CD4-positive, CD25-positive, alpha-beta regulatory T cell (primary cell): ENCODE measurements around the gene SIRT2. TPM values are rescaled to one million over a fixed set of nuclear protein-coding genes. Genes with fewer than 3 reads are reported as not detected.
"Not testable (repeated sequence)": the region's sequence is repeated elsewhere in the genome, so short reads cannot be mapped to it uniquely, and the experiment has no call there.

Experiments used
- ATAC-seq, 2 donors: fragments of 150-1000 bp; cut with Tn5 transposase; one replicate each; pipeline ENCODE4 v1.10.0; 2021; ENCODE audit warnings: low read depth in 2 of 2, moderate number of reproducible peaks in 2 of 2, moderate library complexity in 1 of 2
- DNase-seq, 3 donors: peaks; one replicate each; pipeline versions ENCODE4 v3.0.0 to v3.0.0-alpha.2; 2012 to 2022; ENCODE audit warnings: mixed read lengths in 1 of 3
- H3K27ac ChIP-seq: one replicate; pipeline ENCODE4 v1.7.0; 2013; ENCODE audit warnings: mild to moderate bottlenecking, low read length; ENCODE audit not compliant: insufficient read depth, poor library complexity, severe bottlenecking
- H3K27me3 ChIP-seq: one replicate; pipeline ENCODE4 v1.7.0; 2013; ENCODE audit warnings: low read length; ENCODE audit not compliant: control insufficient read depth, insufficient read depth
- H3K36me3 ChIP-seq: one replicate; pipeline ENCODE4 v1.7.0; 2013; ENCODE audit warnings: mild to moderate bottlenecking, low read length, moderate library complexity; ENCODE audit not compliant: control insufficient read depth, insufficient read depth
- H3K4me1 ChIP-seq: 2 replicates; pipeline ENCODE4 v1.7.0; 2013; ENCODE audit warnings: mild to moderate bottlenecking, low read length; ENCODE audit not compliant: insufficient read depth, control insufficient read depth, poor library complexity, severe bottlenecking
- H3K4me3 ChIP-seq: one replicate; pipeline ENCODE4 v1.7.0; 2013; ENCODE audit warnings: low read depth, mild to moderate bottlenecking, low read length, moderate library complexity
- H3K9me3 ChIP-seq, 2 experiments: 1 replicate in 1 of 2; 2 replicates in 1 of 2; pipeline ENCODE4 v1.7.0; 2013; ENCODE audit warnings: low read length in 2 of 2, mild to moderate bottlenecking in 1 of 2, moderate library complexity in 1 of 2; ENCODE audit not compliant: control insufficient read depth in 2 of 2
- H3K27ac Mint-ChIP-seq, 3 donors: one replicate each; pipeline ENCODE4 v1.8.0; 2020 to 2022; ENCODE audit warnings: mild to moderate bottlenecking in 3 of 3, mixed read lengths in 3 of 3, moderate library complexity in 2 of 3
- H3K27me3 Mint-ChIP-seq: one replicate; pipeline ENCODE4 v1.8.0; 2022; ENCODE audit warnings: mild to moderate bottlenecking, mixed read lengths
- H3K36me3 Mint-ChIP-seq: one replicate; pipeline ENCODE4 v1.8.0; 2020; ENCODE audit warnings: mixed read lengths
- H3K4me1 Mint-ChIP-seq, 4 donors: one replicate each; pipeline ENCODE4 v1.8.0; 2020 to 2022; ENCODE audit warnings: mixed read lengths in 4 of 4, mild to moderate bottlenecking in 1 of 4
- H3K4me3 Mint-ChIP-seq, 4 donors: one replicate each; pipeline ENCODE4 v1.8.0; 2020 to 2022; ENCODE audit warnings: mild to moderate bottlenecking in 4 of 4, mixed read lengths in 4 of 4, moderate library complexity in 3 of 4
- H3K9me3 Mint-ChIP-seq, 7 donors: one replicate each; pipeline ENCODE4 v1.8.0; 2020 to 2022; ENCODE audit warnings: mixed read lengths in 7 of 7, mild to moderate bottlenecking in 3 of 7, moderate library complexity in 2 of 7
- polyA plus RNA-seq, 4 donors: library from polyadenylated mRNA; unstranded; fragments of 300-500 nt; fragmentation: Illumina TruSeq; gene quantifications; one replicate each; pipeline ENCODE4 v1.2.3, GENCODE V29; 2021
- total RNA-seq: library from RNA; stranded (reverse); gene quantifications from one replicate; pipeline ENCODE4 v1.2.3, GENCODE V29; 2022

The SIRT2 gene
- total and polyA plus RNA-seq, 5 donors from 2014 or later = 33.8 to 78.4 (median 49.0) TPM

DNA sequence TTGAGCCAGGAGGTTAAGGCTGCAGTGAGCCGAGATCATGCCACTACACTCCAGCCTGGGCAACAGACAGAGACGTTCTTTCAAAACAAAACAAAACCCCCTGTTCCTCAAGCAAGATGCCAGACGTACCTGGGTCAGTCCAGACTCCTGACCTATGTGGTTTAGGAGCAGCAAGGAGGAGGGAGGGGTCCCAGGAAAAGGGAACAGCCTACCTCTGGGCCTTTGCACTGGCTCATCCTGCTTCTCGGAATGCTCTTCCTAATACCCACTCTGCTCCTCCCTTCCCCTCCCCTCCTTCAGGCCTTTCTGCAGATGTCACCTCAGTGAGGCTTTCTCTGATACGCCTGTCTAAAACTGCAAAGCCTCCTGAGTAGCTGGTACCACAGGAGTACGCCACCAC lies 30.9 kb downstream of the SIRT2 start:
- H3K27ac ChIP-seq = peak overlapping the region; percentile 14
- H3K36me3 Mint-ChIP-seq = peaks cover 14% of the 10 kb centered on the region
- peaks cover 44% of the 10 kb centered on the region for H3K4me1 ChIP-seq
- H3K9me3 ChIP-seq = no peaks in the 10 kb centered on the region
- DNase-seq (no peak), ATAC-seq (no peak)
- peak overlapping the region in 2 of 3 donors; percentile 43 to 87 for H3K27ac Mint-ChIP-seq
- H3K4me3 Mint-ChIP-seq = peak overlapping the region; percentile 55 to 96 (median 90)
- H3K4me3 ChIP-seq = peak overlapping the region; percentile 24
- peaks cover 15 to 60% (median 28%) of the 10 kb centered on the region in 4 donors for H3K4me1 Mint-ChIP-seq
- peaks cover 20% of the 10 kb centered on the region for H3K36me3 ChIP-seq
- no peaks in the 10 kb centered on the region for H3K9me3 Mint-ChIP-seq
- no peaks in the 10 kb centered on the region for H3K27me3 Mint-ChIP-seq
- no peaks in the 10 kb centered on the region for H3K27me3 ChIP-seq

DNA sequence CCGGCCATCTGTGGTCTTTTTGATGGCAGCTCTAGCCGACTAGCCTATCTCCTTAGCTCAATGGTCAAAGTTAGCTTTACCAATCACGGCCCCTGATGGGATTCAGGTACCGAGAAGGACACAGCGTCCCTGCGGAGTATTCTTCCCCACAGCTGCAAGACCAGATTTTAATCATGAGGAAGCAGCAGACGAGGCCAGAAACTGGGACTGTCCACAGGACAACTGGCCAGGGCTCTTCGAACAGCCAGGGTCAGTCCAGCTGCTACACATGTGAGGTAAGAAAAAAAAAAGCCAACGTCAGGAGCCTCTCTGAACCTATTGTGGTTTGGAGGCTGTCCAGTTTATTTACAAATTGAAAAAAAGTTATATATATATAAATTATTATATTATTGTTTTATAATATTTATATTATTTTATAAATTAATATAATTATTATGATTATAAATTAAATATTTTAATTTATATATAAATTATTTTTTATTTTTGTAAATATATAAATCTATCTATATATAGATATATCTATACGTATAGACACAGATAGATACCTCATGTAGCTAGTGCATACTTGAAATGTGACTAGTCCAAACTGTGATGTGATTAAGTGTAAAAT lies 32.1 kb downstream of the SIRT2 start:
- Mint-ChIP-seq H3K36me3 (peaks cover 9% of the 10 kb centered on the region), H3K9me3 (no peaks in the 10 kb centered on the region), H3K27ac (no peak overlapping the region), H3K4me3 (peak overlapping the region in 1 of 4 donors; percentile 7), H3K4me1 (peaks cover 9 to 58% (median 28%) of the 10 kb centered on the region in 4 donors), H3K27me3 (no peaks in the 10 kb centered on the region)
- Histone ChIP-seq H3K27ac (no peak overlapping the region), H3K36me3 (peaks cover 14% of the 10 kb centered on the region), H3K27me3 (no peaks in the 10 kb centered on the region), H3K4me3 (no peak overlapping the region), H3K9me3 (no peaks in the 10 kb centered on the region), H3K4me1 (peaks cover 49% of the 10 kb centered on the region)
- DNase-seq = no peak
- no peak for ATAC-seq

DNA sequence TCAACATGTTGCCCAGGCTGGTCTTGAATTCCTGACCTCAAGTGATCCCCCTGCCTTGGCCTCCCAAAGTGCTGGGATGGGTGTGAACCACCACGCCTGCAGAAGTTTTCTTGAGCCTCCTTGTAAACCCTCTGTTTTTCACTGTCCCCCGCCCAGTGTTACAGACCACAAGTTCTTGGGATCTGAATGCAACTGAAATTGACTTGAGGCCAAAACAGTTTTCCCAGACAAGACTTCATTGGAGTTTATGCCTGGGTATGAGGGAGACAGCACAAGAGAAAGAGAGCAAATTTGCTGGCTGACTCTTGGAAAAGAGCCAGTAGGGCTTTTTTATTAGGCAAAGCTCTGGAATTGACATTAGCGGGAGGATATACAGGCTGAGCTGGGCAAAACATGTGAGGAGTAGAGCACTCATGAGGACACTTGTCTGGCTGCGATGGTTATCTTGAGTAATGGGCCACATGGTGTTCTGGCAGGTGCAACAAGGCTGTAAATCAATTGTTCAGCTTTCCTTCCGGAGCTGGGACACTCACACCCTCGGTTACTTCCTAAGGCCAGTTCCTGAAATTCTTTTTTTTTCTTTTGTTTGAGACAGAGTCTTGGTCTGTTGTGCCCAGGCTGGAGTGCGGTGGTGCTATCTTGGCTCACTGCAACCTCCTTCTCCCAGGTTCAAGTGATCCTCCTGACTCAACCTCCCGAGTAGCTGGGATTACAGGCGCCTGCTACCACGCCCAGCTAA lies 36.9 kb downstream of the SIRT2 start:
- H3K4me1 ChIP-seq = peaks cover 29% of the 10 kb centered on the region
- DNase-seq = no peak
- Mint-ChIP-seq H3K27ac (peak overlapping the region in 1 of 3 donors; percentile 52), H3K9me3 (no peaks in the 10 kb centered on the region), H3K4me1 (peaks cover 15 to 37% (median 26%) of the 10 kb centered on the region in 4 donors), H3K36me3 (peaks cover 9% of the 10 kb centered on the region), H3K4me3 (peak overlapping the region in 1 of 4 donors; percentile 63), H3K27me3 (peaks cover 6% of the 10 kb centered on the region)
- H3K4me3 ChIP-seq = no peak overlapping the region
- no peaks in the 10 kb centered on the region for H3K9me3 ChIP-seq
- ATAC-seq = no peak
- H3K36me3 ChIP-seq = peaks cover 3% of the 10 kb centered on the region
- no peaks in the 10 kb centered on the region for H3K27me3 ChIP-seq
- no peak overlapping the region for H3K27ac ChIP-seq

- H3K9me3 Mint-ChIP-seq = no peaks in the 10 kb centered on the region
- Histone ChIP-seq H3K4me3 (no peak overlapping the region), H3K4me1 (peaks cover 38% of the 10 kb centered on the region), H3K36me3 (no peaks in the 10 kb centered on the region), H3K27me3 (no peaks in the 10 kb centered on the region), H3K27ac (no peak overlapping the region), H3K9me3 (no peaks in the 10 kb centered on the region)
- peaks cover 15 to 46% (median 30%) of the 10 kb centered on the region in 4 donors for H3K4me1 Mint-ChIP-seq
- no peak overlapping the region for H3K27ac Mint-ChIP-seq
- no peak overlapping the region for H3K4me3 Mint-ChIP-seq
- DNase-seq (no peak), ATAC-seq (no peak)
- H3K36me3 Mint-ChIP-seq = peaks cover 9% of the 10 kb centered on the region
- peaks cover 6% of the 10 kb centered on the region for H3K27me3 Mint-ChIP-seq
These were observed 38.0 kb downstream of the SIRT2 start for GRCh38 chr19:38861368-38861767.

GRCh38 chr19:38859631-38860204 lies 39.7 kb downstream of the SIRT2 start:
- not testable (repeated sequence) for H3K4me3 Mint-ChIP-seq, H3K9me3 Mint-ChIP-seq, H3K4me3 ChIP-seq, H3K27me3 Mint-ChIP-seq, DNase-seq, H3K36me3 Mint-ChIP-seq, H3K9me3 ChIP-seq, ATAC-seq, H3K27me3 ChIP-seq, H3K36me3 ChIP-seq, H3K27ac Mint-ChIP-seq, H3K27ac ChIP-seq
- peaks cover 11 to 36% (median 21%) of the 10 kb centered on the region in 4 donors for H3K4me1 Mint-ChIP-seq
- H3K4me1 ChIP-seq = peaks cover 25% of the 10 kb centered on the region

- no peaks in the 10 kb centered on the region for H3K9me3 ChIP-seq
- peak overlapping the region in 3 of 4 donors; percentile 64 to 83 (median 73) for H3K4me3 Mint-ChIP-seq
- H3K36me3 ChIP-seq = no peaks in the 10 kb centered on the region
- peaks cover 6% of the 10 kb centered on the region for H3K27me3 Mint-ChIP-seq
- DNase-seq = no peak
- no peak for ATAC-seq
- peak overlapping the region; percentile 61 for H3K27ac ChIP-seq
- no peaks in the 10 kb centered on the region for H3K9me3 Mint-ChIP-seq
- H3K27ac Mint-ChIP-seq = peak overlapping the region in 2 of 3 donors; percentile 81 to 97
- H3K4me1 Mint-ChIP-seq = peaks cover 6 to 36% (median 17%) of the 10 kb centered on the region in 4 donors
- H3K4me1 ChIP-seq = peaks cover 21% of the 10 kb centered on the region
- no peak overlapping the region for H3K4me3 ChIP-seq
- no peaks in the 10 kb centered on the region for H3K36me3 Mint-ChIP-seq
- H3K27me3 ChIP-seq = no peaks in the 10 kb centered on the region
These were observed 42.6 kb downstream of the SIRT2 start for GRCh38 chr19:38856813-38857212.

- H3K4me1 Mint-ChIP-seq = peaks cover 1 to 42% (median 15%) of the 10 kb centered on the region in 4 donors
- H3K36me3 Mint-ChIP-seq = not testable (repeated sequence)
These were observed 43.7 kb downstream of the SIRT2 start for GRCh38 chr19:38855751-38856150.

More at GRCh38 chr19:38855751-38856150, 43.7 kb downstream of the SIRT2 start:
- not testable (repeated sequence) for H3K9me3 Mint-ChIP-seq, H3K27me3 ChIP-seq, H3K4me3 Mint-ChIP-seq, ATAC-seq, H3K27ac ChIP-seq, H3K9me3 ChIP-seq, DNase-seq, H3K27ac Mint-ChIP-seq, H3K27me3 Mint-ChIP-seq, H3K4me3 ChIP-seq, H3K36me3 ChIP-seq
- H3K4me1 ChIP-seq = peaks cover 31% of the 10 kb centered on the region
